Mucosa of descending colon (tissue), 3 donors: ENCODE measurements around the gene PDE8B. TPM values are rescaled to one million over a fixed set of nuclear protein-coding genes. Genes with fewer than 3 reads are reported as not detected.

Source experiments
- ATAC-seq: fragments of 200-7000 bp; cut with Tn5 transposase; one replicate; pipeline ENCODE4 v1.9.1; 2020; ENCODE audit warnings: mild to moderate bottlenecking, moderate library complexity
- DNase-seq, 3 donors: peaks; one replicate each; pipeline ENCODE4 v3.0.0-alpha.2; 2020
- H3K36me3 ChIP-seq: fragments of 200-600 bp; one replicate; pipeline ENCODE4 v1.8.0; 2021; ENCODE audit warnings: low read depth, mild to moderate bottlenecking
- H3K4me1 ChIP-seq: fragments of 200-600 bp; one replicate; pipeline ENCODE4 v1.8.0; 2021; ENCODE audit warnings: low read depth, mild to moderate bottlenecking
- H3K4me3 ChIP-seq: fragments of 200-600 bp; one replicate; pipeline ENCODE4 v1.8.0; 2021; ENCODE audit warnings: mild to moderate bottlenecking
- H3K9me3 ChIP-seq: fragments of 200-600 bp; one replicate; pipeline ENCODE4 v1.8.0; 2021; ENCODE audit warnings: mild to moderate bottlenecking
- intact Hi-C, 2 donors: fragments of 100-400 bp; cut with DNase I in 1 of 2; cut with micrococcal nuclease in 1 of 2; formaldehyde crosslinking; loops; one replicate each; pipeline versions ENCODE4 v1.11.0 to v1.11.1; 2022; cut with DNase I, micrococcal nuclease
- total RNA-seq, 3 donors: library from RNA; stranded (reverse); fragmentation: NEBNext Ultra II Directional in 2 of 3; extraction: Animal tissue kit (Norgen Biotek cat#: 25700) in 2 of 3; gene quantifications; one replicate each; pipeline versions ENCODE4 v1.2.1 to v1.2.4, GENCODE V29; 2021 to 2023
- TF ChIP-seq, protein P1 (sequence below): fragments of 200-600 bp; IDR thresholded peaks from one replicate; pipeline ENCODE4 v1.8.0; 2022; ENCODE audit warnings: antibody characterized with exemption, mild to moderate bottlenecking
- donor health status: DM: no; HTN: no; CAD: no; lungs with moderate emphysema.
- donor health status: DM: no; HTN: no; CAD: no.
- donor health status: DM: no; HTN: yes; CAD: no.

PDE8B gene
- total RNA-seq, 3 donors from 2014 or later = 0.52 to 6.9 (median 0.70) TPM

- intact Hi-C loops = no loop called here
- ATAC-seq (no peak), DNase-seq (no peak)
- Histone ChIP-seq H3K4me3 (no peak overlapping the region), H3K9me3 (no peaks in the 10 kb centered on the region), H3K4me1 (no peaks in the 10 kb centered on the region), H3K36me3 (no peaks in the 10 kb centered on the region)
- TF ChIP-seq, protein P1, sequence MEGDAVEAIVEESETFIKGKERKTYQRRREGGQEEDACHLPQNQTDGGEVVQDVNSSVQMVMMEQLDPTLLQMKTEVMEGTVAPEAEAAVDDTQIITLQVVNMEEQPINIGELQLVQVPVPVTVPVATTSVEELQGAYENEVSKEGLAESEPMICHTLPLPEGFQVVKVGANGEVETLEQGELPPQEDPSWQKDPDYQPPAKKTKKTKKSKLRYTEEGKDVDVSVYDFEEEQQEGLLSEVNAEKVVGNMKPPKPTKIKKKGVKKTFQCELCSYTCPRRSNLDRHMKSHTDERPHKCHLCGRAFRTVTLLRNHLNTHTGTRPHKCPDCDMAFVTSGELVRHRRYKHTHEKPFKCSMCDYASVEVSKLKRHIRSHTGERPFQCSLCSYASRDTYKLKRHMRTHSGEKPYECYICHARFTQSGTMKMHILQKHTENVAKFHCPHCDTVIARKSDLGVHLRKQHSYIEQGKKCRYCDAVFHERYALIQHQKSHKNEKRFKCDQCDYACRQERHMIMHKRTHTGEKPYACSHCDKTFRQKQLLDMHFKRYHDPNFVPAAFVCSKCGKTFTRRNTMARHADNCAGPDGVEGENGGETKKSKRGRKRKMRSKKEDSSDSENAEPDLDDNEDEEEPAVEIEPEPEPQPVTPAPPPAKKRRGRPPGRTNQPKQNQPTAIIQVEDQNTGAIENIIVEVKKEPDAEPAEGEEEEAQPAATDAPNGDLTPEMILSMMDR = no peak
Measured at GRCh38 chr5:77192441-77193050, 17.9 kb upstream of the PDE8B start.

DNA sequence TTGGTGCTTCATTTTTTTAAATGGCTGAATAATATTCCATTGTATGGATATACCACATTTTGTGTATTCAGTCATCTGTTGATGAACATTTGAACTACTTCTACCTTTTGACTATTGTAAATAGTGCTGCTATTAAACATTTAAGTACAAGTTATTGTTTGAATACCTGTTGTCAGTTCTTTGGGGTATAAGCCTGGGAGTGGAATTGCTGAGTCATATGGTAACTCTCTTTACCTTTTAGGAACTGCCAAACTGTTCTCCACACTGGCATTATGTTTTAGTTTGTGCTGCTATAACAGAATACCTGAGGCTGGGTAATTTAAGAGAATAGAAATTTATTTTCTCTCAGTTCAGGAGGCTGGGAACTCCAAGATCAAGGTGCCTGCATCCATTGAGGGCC, 15.7 kb upstream of the PDE8B start:
- DNase-seq = no peak
- Histone ChIP-seq H3K4me1 (no peaks in the 10 kb centered on the region), H3K9me3 (no peaks in the 10 kb centered on the region), H3K36me3 (no peaks in the 10 kb centered on the region), H3K4me3 (no peak overlapping the region)
- ATAC-seq = no peak
- TF ChIP-seq, protein P1 = no peak
- intact Hi-C loops = no loop called here

DNA sequence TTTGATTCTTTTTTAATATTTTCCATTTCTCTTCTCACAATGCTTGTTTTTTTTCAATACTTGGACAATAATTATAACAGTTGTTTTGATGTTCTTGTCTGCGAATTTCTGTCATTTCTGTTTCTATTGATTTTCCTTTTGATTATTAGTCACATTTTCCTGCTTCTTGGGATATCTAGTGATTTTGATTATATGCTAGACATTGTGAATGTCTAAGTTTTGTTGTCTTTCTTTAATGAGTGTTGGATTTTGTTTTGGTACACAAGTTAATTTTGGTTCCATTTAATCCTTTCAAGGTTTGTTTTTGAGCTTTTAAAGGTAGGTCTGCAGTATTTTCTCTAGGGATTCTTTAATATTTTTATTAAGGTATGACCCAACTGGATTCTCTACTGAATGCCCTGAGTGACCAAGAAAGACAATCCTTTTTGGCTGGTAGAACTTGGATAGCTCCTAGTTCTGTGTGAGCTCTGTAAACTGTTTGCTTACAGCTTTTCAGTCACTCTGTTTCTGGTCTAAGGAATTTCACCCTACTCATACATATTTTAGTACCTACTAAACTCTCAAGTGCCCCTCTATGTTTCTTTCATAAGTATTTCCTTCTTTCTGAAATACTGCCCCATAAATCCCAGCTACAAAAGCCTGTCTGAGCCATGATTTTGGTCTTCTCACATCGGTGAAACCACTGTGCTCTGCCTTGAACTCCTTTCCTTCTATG, 12.5 kb upstream of the PDE8B start:
- no peaks in the 10 kb centered on the region for H3K4me1 ChIP-seq
- H3K4me3 ChIP-seq = no peak overlapping the region
- intact Hi-C loops = no loop called here
- no peaks in the 10 kb centered on the region for H3K9me3 ChIP-seq
- TF ChIP-seq, protein P1 = no peak
- ATAC-seq (no peak), DNase-seq (no peak)
- H3K36me3 ChIP-seq = no peaks in the 10 kb centered on the region

DNA sequence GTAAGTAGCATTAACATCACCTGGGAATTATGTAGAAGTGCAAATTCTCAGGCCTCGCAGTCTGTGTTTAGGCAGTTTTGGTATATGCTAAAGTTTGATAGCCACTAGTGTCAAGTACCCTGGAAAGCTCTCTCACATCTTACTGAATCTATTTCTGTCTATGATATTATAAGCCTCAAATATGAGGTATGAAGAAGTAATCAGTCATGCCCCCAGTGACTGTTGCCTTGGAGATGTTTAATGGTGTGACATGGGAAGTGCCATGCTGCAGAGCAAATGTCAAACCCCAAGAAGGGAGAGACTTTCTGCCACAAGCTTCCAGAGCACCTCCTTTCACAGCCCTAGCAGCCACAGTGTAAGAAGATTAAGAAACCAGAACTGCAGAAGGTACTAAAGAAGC, 9.8 kb upstream of the PDE8B start:
- H3K4me1 ChIP-seq = no peaks in the 10 kb centered on the region
- ATAC-seq (no peak), DNase-seq (no peak)
- TF ChIP-seq, protein P1 = no peak
- no peaks in the 10 kb centered on the region for H3K36me3 ChIP-seq
- no peak overlapping the region for H3K4me3 ChIP-seq
- H3K9me3 ChIP-seq = no peaks in the 10 kb centered on the region
- intact Hi-C loops = no loop called here

DNA sequence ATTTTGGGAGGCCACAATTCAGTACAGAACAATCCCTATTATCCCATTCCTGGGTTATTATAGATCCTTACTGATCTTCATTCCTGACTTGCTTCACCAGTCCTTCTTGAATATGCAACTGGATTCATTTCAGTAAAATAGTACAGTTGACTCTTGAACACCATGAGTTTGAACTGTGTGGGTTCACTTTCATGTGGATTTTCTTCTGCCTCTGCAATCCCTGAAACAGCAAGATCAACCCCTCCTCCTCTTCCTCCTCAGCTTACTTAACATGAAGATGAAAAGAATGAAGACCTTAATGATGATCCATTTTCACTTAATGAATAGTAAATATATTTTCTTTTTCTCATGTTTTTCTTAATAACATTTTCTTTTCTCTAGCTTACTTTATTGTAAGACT, 8.3 kb upstream of the PDE8B start:
- intact Hi-C loops = no loop called here
- no peaks in the 10 kb centered on the region for H3K4me1 ChIP-seq
- no peak for ATAC-seq
- no peak for DNase-seq
- H3K36me3 ChIP-seq = no peaks in the 10 kb centered on the region
- no peaks in the 10 kb centered on the region for H3K9me3 ChIP-seq
- no peak overlapping the region for H3K4me3 ChIP-seq
- TF ChIP-seq, protein P1 = no peak
